ENCODE data around the gene RHOT2. TPM values are rescaled to one million over a fixed set of nuclear protein-coding genes. Genes with fewer than 3 reads are reported as not detected.

The RHOT2 gene
- total and polyA plus RNA-seq, 10 of the 15 experiments (the other 5 are each of a cell fraction or from before 2014, with no cell fraction given): 3.7 to 174 (median 69.8) TPM

DNA sequence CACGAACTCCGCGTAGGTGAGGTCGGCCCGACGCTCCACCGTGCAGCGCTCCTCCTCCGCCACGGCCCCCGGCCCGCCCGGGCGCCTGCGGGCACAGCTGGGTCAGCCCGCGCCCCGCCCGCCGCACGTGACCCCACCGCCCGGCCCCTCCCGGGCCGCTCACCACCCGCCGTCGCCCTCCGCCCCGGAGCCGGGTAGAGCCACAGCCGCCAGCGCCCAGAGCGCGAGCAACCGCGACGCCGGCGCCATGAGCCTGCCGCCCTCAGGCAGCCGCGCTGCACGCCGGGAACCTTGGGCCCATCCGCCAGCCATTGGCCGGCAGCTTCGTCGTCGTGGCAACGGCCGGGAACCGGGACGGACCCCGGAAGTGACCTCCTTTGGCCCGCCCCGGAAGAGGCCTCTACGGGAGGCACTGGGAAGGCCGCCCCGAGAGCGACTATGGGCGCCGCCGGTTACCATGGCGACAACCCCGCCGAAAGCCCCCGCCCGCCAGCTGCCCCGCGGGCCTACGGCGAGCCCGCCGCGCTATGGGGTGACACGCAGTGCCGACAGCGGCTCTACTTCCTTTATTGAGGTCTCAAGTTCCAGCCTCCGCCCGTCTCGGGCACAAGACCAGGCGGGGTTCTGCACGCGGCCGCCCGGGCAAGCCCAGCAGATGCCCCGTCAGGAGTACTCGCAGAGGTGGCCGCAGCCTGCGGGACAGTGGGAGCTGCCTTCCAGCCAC lies 16.3 kb downstream of the RHOT2 start, which contains the start of gene JMJD8 (continued):
- TF ChIP-seq, protein P1, sequence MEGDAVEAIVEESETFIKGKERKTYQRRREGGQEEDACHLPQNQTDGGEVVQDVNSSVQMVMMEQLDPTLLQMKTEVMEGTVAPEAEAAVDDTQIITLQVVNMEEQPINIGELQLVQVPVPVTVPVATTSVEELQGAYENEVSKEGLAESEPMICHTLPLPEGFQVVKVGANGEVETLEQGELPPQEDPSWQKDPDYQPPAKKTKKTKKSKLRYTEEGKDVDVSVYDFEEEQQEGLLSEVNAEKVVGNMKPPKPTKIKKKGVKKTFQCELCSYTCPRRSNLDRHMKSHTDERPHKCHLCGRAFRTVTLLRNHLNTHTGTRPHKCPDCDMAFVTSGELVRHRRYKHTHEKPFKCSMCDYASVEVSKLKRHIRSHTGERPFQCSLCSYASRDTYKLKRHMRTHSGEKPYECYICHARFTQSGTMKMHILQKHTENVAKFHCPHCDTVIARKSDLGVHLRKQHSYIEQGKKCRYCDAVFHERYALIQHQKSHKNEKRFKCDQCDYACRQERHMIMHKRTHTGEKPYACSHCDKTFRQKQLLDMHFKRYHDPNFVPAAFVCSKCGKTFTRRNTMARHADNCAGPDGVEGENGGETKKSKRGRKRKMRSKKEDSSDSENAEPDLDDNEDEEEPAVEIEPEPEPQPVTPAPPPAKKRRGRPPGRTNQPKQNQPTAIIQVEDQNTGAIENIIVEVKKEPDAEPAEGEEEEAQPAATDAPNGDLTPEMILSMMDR (IDR thresholded peaks at IDR 0.05 in 2 of 3, conservative IDR thresholded peaks at IDR 0.05 in 1 of 3; ENCODE audit: control insufficient read depth in 2 of 3, extremely low read depth in 1 of 3, insufficient read depth in 1 of 3, low read depth in 3 of 3, low read length in 3 of 3): no peak
- peak; percentile 72 for TF ChIP-seq HCFC1 (IDR thresholded peaks at IDR 0.05; ENCODE audit: low read length)
- no peak for TF ChIP-seq EED (IDR thresholded peaks at IDR 0.05; ENCODE audit: low read depth)
- no peak for TF ChIP-seq CBX5 (IDR thresholded peaks at IDR 0.05; ENCODE audit: low read depth)
- no peak for TF ChIP-seq RCOR1 (conservative IDR thresholded peaks at IDR 0.05; ENCODE audit: low read depth, low read length)
- no peak for TF ChIP-seq IRF4 (IDR thresholded peaks at IDR 0.05; ENCODE audit: low read depth, low read length)
- TF ChIP-seq RBBP5 (conservative IDR thresholded peaks at IDR 0.05): no peak
- TF ChIP-seq, protein P2, sequence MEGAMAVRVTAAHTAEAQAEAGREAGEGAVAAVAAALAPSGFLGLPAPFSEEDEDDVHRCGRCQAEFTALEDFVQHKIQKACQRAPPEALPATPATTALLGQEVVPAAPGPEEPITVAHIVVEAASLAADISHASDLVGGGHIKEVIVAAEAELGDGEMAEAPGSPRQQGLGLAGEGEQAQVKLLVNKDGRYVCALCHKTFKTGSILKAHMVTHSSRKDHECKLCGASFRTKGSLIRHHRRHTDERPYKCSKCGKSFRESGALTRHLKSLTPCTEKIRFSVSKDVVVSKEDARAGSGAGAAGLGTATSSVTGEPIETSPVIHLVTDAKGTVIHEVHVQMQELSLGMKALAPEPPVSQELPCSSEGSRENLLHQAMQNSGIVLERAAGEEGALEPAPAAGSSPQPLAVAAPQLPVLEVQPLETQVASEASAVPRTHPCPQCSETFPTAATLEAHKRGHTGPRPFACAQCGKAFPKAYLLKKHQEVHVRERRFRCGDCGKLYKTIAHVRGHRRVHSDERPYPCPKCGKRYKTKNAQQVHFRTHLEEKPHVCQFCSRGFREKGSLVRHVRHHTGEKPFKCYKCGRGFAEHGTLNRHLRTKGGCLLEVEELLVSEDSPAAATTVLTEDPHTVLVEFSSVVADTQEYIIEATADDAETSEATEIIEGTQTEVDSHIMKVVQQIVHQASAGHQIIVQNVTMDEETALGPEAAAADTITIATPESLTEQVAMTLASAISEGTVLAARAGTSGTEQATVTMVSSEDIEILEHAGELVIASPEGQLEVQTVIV (IDR thresholded peaks at IDR 0.05; ENCODE audit: borderline replicate concordance, partially characterized antibody): peak; percentile 77
- no peak for TF ChIP-seq RUNX3 (IDR thresholded peaks at IDR 0.05; ENCODE audit: low read length)
- no peak for TF ChIP-seq BRCA1 (IDR thresholded peaks at IDR 0.05; ENCODE audit: low read depth, low read length)
- TF ChIP-seq KLF5 (IDR thresholded peaks at IDR 0.05; ENCODE audit: partially characterized antibody): peak; percentile 69
- no peak for TF ChIP-seq FOS (IDR thresholded peaks at IDR 0.05; ENCODE audit: borderline replicate concordance, extremely low read depth, insufficient read length)
- TF ChIP-seq, protein P3, sequence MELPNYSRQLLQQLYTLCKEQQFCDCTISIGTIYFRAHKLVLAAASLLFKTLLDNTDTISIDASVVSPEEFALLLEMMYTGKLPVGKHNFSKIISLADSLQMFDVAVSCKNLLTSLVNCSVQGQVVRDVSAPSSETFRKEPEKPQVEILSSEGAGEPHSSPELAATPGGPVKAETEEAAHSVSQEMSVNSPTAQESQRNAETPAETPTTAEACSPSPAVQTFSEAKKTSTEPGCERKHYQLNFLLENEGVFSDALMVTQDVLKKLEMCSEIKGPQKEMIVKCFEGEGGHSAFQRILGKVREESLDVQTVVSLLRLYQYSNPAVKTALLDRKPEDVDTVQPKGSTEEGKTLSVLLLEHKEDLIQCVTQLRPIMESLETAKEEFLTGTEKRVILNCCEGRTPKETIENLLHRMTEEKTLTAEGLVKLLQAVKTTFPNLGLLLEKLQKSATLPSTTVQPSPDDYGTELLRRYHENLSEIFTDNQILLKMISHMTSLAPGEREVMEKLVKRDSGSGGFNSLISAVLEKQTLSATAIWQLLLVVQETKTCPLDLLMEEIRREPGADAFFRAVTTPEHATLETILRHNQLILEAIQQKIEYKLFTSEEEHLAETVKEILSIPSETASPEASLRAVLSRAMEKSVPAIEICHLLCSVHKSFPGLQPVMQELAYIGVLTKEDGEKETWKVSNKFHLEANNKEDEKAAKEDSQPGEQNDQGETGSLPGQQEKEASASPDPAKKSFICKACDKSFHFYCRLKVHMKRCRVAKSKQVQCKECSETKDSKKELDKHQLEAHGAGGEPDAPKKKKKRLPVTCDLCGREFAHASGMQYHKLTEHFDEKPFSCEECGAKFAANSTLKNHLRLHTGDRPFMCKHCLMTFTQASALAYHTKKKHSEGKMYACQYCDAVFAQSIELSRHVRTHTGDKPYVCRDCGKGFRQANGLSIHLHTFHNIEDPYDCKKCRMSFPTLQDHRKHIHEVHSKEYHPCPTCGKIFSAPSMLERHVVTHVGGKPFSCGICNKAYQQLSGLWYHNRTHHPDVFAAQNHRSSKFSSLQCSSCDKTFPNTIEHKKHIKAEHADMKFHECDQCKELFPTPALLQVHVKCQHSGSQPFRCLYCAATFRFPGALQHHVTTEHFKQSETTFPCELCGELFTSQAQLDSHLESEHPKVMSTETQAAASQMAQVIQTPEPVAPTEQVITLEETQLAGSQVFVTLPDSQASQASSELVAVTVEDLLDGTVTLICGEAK (IDR thresholded peaks at IDR 0.05; ENCODE audit: borderline replicate concordance): peak; percentile 93
- TF ChIP-seq TBL1XR1 (IDR thresholded peaks at IDR 0.05; ENCODE audit: low read depth, low read length): no peak
- TF ChIP-seq, protein P4, sequence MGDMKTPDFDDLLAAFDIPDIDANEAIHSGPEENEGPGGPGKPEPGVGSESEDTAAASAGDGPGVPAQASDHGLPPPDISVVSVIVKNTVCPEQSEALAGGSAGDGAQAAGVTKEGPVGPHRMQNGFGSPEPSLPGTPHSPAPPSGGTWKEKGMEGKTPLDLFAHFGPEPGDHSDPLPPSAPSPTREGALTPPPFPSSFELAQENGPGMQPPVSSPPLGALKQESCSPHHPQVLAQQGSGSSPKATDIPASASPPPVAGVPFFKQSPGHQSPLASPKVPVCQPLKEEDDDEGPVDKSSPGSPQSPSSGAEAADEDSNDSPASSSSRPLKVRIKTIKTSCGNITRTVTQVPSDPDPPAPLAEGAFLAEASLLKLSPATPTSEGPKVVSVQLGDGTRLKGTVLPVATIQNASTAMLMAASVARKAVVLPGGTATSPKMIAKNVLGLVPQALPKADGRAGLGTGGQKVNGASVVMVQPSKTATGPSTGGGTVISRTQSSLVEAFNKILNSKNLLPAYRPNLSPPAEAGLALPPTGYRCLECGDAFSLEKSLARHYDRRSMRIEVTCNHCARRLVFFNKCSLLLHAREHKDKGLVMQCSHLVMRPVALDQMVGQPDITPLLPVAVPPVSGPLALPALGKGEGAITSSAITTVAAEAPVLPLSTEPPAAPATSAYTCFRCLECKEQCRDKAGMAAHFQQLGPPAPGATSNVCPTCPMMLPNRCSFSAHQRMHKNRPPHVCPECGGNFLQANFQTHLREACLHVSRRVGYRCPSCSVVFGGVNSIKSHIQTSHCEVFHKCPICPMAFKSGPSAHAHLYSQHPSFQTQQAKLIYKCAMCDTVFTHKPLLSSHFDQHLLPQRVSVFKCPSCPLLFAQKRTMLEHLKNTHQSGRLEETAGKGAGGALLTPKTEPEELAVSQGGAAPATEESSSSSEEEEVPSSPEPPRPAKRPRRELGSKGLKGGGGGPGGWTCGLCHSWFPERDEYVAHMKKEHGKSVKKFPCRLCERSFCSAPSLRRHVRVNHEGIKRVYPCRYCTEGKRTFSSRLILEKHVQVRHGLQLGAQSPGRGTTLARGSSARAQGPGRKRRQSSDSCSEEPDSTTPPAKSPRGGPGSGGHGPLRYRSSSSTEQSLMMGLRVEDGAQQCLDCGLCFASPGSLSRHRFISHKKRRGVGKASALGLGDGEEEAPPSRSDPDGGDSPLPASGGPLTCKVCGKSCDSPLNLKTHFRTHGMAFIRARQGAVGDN (IDR thresholded peaks at IDR 0.05): peak; percentile 62; the same call in 1 of the 2 replicates
- TF ChIP-seq HDAC2 (IDR thresholded peaks at IDR 0.05): no peak
- no peak for TF ChIP-seq ZNF622 (IDR thresholded peaks at IDR 0.05)
- 0 out of 2 replicates have a peak, but pooled peaks have one; percentile 45 for TF ChIP-seq SMAD5 (IDR thresholded peaks at IDR 0.05; ENCODE audit: low read depth)
- no peak for TF ChIP-seq ESRRA (IDR thresholded peaks at IDR 0.05; ENCODE audit: low read length)

All from GM12878 (cell line).